Activated CD8-positive, alpha-beta memory T cell treated with anti-CD3 and anti-CD28 coated beads, Interleukin-2, amount 50 U/mL, for 48 hours (primary cell): ENCODE data around the gene SFRP4.
"Not testable (repeated sequence)": the region's sequence is repeated elsewhere in the genome, so short reads cannot be mapped to it uniquely, and the experiment has no call there.

Source experiments
- DNase-seq: peaks from one replicate; pipeline ENCODE4 v3.0.0-alpha.2; 2020

Gene SFRP4

GRCh38 chr7:37916673-37917660 lies at the start of gene SFRP4:
Gene SFRP4 (minus strand): TSS chr7:37916817. CDS start chr7:37916537, 280 bp downstream.
- peak; percentile 52 for DNase-seq

- DNase-seq, result no peak
Observed at GRCh38 chr7:37964196-37964595, 47.6 kb upstream of the SFRP4 start.

GRCh38 chr7:37961251-37961650 lies 44.6 kb upstream of the SFRP4 start:
- DNase-seq, result no peak

- no peak for DNase-seq
Observed at GRCh38 chr7:37960483-37960882, 43.9 kb upstream of the SFRP4 start.

GRCh38 chr7:37957221-37957970 lies 40.8 kb upstream of the SFRP4 start:
- DNase-seq, result no peak

GRCh38 chr7:37956791-37957190 lies 40.2 kb upstream of the SFRP4 start:
- no peak for DNase-seq

- DNase-seq, result not testable (repeated sequence)
Observed at GRCh38 chr7:37954217-37954616, 37.6 kb upstream of the SFRP4 start.

GRCh38 chr7:37952240-37952639 lies 35.6 kb upstream of the SFRP4 start:
- DNase-seq, result no peak

- DNase-seq, result no peak
Observed at GRCh38 chr7:37947941-37948210, 31.3 kb upstream of the SFRP4 start.

GRCh38 chr7:37947138-37947940 lies 30.7 kb upstream of the SFRP4 start:
- DNase-seq, result no peak

- DNase-seq, result no peak
Observed at GRCh38 chr7:37945336-37945735, 28.7 kb upstream of the SFRP4 start.

- DNase-seq, result no peak
Observed at GRCh38 chr7:37944737-37945054, 28.1 kb upstream of the SFRP4 start.

GRCh38 chr7:37943905-37944736 lies 27.5 kb upstream of the SFRP4 start:
- no peak for DNase-seq

GRCh38 chr7:37942934-37943610 lies 26.5 kb upstream of the SFRP4 start:
- no peak for DNase-seq

- no peak for DNase-seq
Observed at GRCh38 chr7:37933018-37933566, 16.5 kb upstream of the SFRP4 start.

- no peak for DNase-seq
Observed at GRCh38 chr7:37932543-37932942, 15.9 kb upstream of the SFRP4 start.

- no peak for DNase-seq
Observed at GRCh38 chr7:37930226-37930948, 13.8 kb upstream of the SFRP4 start.

GRCh38 chr7:37928878-37929277 lies 12.3 kb upstream of the SFRP4 start:
- no peak for DNase-seq

- no peak for DNase-seq
Observed at GRCh38 chr7:37927773-37928444, 11.3 kb upstream of the SFRP4 start.

GRCh38 chr7:37925620-37926019 lies 9.0 kb upstream of the SFRP4 start:
- no peak for DNase-seq
